OCI-LY7 (cell line): Measurements from ENCODE around the gene UBAP1L.

Experiments used
- CTCF ChIP-seq: fragments of 200-600 bp; sonication (generic); conservative IDR thresholded peaks from 2 replicates; pipeline ENCODE4 v1.5.1; 2014; ENCODE audit warnings: mild to moderate bottlenecking, antibody characterized with exemption, low read length, moderate library complexity, mixed read lengths
- EZH2phosphoT487 ChIP-seq: fragments of 200-600 bp; sonication (generic); IDR thresholded peaks from 2 replicates; pipeline ENCODE4 v1.6.1; 2018; ENCODE audit warnings: low read depth, borderline replicate concordance, mild to moderate bottlenecking, mixed run types, antibody characterized with exemption, low read length, moderate library complexity, mixed read lengths

DNA sequence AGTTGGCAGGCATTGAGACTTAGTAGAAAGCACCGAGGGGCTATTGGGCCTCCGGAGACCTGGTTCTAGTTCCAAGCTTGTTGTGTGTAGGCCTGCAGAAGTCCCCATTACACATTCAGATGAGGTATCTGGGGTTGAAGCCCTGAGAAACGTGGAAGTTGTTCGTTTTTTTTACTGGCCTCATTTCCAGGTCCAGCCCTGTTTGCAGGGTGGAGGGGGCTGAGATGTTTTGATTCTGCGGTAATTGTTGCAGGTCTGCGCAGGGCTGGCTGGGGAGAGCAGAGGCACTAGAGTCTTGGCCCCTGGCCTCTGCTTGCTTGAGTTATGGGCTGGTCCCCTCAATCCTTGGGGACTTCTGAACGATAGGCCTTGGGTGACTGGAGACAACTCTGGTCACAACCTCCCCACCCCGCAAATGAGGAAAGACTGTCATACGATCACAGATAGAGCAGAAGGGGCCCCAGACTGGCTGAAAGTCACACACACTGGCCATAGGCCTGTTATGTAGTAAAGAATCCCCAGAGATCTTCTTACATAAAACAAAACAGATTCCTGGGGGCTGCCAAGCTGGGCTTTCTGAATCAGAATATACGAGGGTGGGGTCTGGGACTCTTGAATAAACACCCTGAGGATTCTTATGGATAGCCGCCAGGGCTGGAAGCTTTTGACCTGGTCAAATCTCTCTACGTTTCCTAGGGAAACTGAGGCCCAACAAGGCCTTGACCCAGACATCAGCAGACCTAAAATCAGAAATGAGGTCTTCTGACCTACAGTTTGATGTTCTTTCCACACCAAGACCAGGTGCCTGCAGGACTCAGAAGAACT is 22.8 kb downstream of the UBAP1L start:
- TF ChIP-seq EZH2phosphoT487 (no peak), CTCF (no peak)
